Left kidney (tissue), 2 donors: ENCODE data around the gene SEC14L3. TPM values are rescaled to one million over a fixed set of nuclear protein-coding genes. Genes with fewer than 3 reads are reported as not detected.
"Not testable (repeated sequence)": the region's sequence is repeated elsewhere in the genome, so short reads cannot be mapped to it uniquely, and the experiment has no call there.

Source experiments
- DNase-seq: peaks from one replicate; pipeline ENCODE4 v3.0.0-alpha.2; 2013
- polyA plus RNA-seq: library from polyadenylated mRNA; unstranded; fragments of 120-200 nt; gene quantifications from one replicate; pipeline ENCODE4 v1.2.1, GENCODE V29; 2013; ENCODE audit not compliant: insufficient read length

The SEC14L3 gene
- polyA plus RNA-seq, 1 donor = not detected

GRCh38 chr22:30486118-30486517 is 14.3 kb upstream of the SEC14L3 start:
- DNase-seq = no peak

- DNase-seq = peak; percentile 30
Observed at GRCh38 chr22:30485362-30485988, 13.7 kb upstream of the SEC14L3 start.

GRCh38 chr22:30483169-30483568 is 11.4 kb upstream of the SEC14L3 start:
- DNase-seq = no peak

- DNase-seq = no peak
Observed at GRCh38 chr22:30481711-30482110, 9.9 kb upstream of the SEC14L3 start.

GRCh38 chr22:30479981-30480380 is 8.2 kb upstream of the SEC14L3 start:
- no peak for DNase-seq

GRCh38 chr22:30474683-30475424 is 3.0 kb upstream of the SEC14L3 start:
- no peak for DNase-seq

GRCh38 chr22:30474121-30474520 is 2.3 kb upstream of the SEC14L3 start:
- DNase-seq = no peak

GRCh38 chr22:30472994-30473720 is 1.3 kb upstream of the SEC14L3 start:
- no peak for DNase-seq

GRCh38 chr22:30470655-30471054 is 1.2 kb downstream of the SEC14L3 start:
- no peak for DNase-seq

GRCh38 chr22:30469165-30469564 is 2.7 kb downstream of the SEC14L3 start:
- DNase-seq = no peak

GRCh38 chr22:30460555-30460954 is 11.3 kb downstream of the SEC14L3 start:
- DNase-seq = not testable (repeated sequence)

- DNase-seq = no peak
Observed at GRCh38 chr22:30460147-30460546, 11.7 kb downstream of the SEC14L3 start.

GRCh38 chr22:30459181-30460052 is 12.4 kb downstream of the SEC14L3 start:
- peak; percentile 52 for DNase-seq

GRCh38 chr22:30457981-30458380 is 13.8 kb downstream of the SEC14L3 start:
- DNase-seq = no peak

GRCh38 chr22:30455075-30455840 is 16.6 kb downstream of the SEC14L3 start:
- DNase-seq = no peak

GRCh38 chr22:30453731-30454510 is 17.9 kb downstream of the SEC14L3 start:
- no peak for DNase-seq

- DNase-seq = no peak
Observed at GRCh38 chr22:30452861-30453260, 19.0 kb downstream of the SEC14L3 start.

GRCh38 chr22:30451488-30451887 is 20.3 kb downstream of the SEC14L3 start:
- not testable (repeated sequence) for DNase-seq

GRCh38 chr22:30447656-30448055 is 24.2 kb downstream of the SEC14L3 start:
- no peak for DNase-seq

GRCh38 chr22:30445438-30446145 is 26.2 kb downstream of the SEC14L3 start:
- no peak for DNase-seq
